Activated CD4-positive, CD25-positive, alpha-beta regulatory T cell treated with anti-CD3 and anti-CD28 coated beads, Interleukin-2, amount 50 U/mL, for 16 hours (primary cell): ENCODE results near the gene LUZP1.

ENCODE experiments used
- DNase-seq: peaks from one replicate; pipeline ENCODE4 v3.0.0-alpha.2; 2020; ENCODE audit warnings: low read depth, low spot score

The LUZP1 gene

DNA sequence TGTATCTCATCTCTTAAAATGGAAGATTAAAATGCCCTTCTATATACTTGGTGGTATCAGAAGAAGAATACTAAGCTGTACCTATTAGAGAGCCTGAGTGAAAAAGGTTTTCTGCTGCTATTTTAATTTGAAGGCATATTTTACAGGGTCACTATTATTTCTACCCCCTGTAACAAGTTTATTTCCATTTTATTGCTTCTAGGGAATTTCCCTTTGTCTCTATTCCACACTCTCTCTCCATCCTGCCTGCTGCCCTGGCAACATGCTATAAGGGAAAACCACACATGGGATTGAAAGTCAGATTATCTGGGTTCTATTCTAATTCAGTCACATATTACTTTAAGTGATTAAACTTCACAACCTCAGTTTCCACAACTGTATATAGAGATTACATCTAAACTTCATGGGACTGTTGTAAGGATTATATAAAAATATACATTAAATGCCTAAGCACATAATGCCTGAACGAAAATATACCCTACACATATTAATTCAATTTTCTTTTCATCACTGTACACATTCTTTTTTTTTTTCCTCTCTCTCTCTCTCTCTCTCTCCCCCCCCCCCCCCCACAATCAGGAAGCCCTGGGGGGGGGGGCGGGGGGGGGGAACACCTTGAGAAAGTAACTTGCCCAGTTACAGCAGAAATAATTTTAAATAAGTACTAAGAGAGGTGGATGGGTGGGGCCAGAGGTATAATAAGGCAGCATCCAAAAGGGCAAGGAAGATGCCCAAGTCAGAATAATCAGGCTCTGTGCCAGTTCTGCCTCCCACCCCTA, 51.5 kb downstream of the LUZP1 start:
- no peak for DNase-seq

DNA sequence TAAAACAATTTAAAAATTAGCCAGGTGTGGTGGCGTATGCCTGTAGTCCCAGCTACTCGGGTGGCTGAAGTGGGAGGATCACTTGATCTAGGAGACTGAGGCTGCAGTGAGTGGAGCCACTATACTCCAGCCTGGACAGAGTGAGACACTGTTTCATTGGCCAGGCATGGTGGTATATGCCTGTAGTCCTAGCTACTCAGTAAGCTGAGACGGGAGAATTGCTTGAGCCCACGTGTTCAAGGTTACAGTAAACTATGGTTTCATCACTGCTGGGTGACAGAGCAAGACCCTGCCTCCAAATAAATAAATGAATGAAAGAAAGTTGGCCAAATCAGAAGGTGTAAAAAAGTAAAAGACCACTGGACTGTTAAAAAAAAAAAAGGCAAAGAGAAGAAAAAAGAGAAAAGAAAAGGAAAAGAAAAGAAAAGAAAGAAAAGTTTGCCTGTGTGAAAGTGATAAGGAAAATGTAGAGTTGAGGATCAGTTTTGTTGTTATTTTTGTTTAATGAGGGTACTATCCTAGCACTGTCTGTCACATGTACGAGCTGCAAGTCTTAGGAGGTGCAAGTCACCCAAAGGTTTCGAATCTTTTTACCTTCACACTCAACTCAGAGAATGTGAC, 52.3 kb downstream of the LUZP1 start:
- DNase-seq, result no peak

DNA sequence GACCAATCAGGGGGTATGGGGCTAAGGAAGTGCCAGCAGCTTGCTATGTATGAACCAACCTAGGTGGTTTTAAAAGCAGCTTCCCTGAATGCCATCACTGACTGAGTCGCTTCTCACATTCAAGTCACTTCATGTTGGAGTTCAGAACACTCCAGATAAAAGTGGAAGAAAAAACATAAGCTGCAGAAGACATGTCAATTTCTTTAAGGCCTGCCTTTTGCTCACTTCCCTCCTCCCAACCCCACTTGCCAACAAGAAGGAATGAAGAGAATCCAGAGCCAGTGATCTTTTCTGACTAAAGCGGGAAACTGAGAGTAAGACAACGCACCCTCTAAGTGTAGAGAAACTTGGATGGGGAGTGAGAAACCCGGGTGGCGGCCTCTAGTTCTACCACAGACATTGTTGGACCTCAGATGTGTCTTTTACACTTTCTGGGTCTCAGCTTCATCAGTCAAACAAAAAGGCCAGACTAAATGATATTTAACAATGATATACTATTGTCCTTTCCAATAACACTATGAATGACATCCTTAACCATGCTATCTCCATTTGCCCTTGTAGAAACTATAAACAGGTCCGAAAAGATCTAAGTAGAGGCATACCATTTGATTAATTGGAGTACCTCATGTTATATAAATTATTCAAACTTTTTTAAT, 54.1 kb downstream of the LUZP1 start:
- no peak for DNase-seq

DNA sequence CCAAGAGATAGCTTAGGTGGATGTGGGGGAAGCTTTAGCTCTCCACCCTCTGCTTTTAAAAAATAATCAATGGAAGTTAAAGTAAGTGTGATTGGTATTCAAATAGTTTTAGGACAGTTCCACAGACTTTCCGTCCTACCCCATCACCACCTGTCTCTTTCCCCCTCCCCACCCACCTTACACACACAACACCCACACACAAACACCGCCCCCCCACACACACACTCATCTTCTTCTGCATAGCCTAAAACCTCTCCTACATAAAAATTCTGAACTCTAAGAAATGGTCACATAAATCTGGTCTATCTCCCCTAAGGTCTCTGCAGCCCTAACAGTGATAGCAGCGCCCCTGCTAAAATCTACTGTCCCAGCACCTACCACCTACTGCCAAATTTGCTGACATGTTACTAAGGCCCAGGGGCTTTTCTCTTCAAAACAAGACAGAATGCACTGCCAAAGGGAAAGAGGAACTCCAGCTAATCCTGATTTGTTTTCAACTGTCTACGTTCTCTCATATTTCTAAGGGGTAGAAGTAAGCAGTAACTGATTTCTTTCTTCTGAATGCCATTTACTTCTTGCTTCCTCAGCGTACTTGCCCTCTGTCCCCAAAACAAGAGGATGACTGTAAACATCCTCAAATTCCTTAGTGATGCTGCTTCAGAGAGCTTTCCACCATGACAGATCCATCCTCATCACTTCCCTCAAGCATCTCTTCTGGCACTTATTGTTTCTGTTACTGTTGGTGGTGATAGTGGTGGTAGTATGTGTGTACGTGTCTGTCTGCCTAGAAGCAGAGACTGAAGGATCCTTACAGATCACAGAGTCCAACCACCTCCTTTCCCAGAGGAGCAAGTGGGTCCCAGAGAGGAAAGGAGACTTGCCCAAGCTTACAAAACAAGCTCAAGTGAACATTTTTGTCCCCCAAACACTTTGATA, 56.8 kb downstream of the LUZP1 start:
- DNase-seq, result no peak

DNA sequence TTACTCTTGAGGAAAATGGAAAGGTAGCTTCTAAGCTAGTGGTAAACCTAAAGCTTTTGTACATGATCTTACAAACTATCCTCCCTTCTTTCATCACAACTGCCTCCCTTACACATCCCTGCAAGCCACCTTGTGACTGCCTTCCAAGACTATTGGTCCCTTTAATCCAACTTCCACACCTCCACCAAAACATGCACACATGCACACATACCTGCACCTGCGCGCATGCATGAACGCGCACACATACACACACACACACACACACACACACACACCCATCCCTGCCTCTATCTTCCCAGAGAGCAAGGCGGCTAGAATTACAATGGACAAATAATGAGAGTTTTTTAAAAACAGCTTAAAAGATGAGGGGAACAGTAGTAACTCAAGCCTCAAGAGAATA, 58.3 kb downstream of the LUZP1 start:
- DNase-seq, result no peak

DNA sequence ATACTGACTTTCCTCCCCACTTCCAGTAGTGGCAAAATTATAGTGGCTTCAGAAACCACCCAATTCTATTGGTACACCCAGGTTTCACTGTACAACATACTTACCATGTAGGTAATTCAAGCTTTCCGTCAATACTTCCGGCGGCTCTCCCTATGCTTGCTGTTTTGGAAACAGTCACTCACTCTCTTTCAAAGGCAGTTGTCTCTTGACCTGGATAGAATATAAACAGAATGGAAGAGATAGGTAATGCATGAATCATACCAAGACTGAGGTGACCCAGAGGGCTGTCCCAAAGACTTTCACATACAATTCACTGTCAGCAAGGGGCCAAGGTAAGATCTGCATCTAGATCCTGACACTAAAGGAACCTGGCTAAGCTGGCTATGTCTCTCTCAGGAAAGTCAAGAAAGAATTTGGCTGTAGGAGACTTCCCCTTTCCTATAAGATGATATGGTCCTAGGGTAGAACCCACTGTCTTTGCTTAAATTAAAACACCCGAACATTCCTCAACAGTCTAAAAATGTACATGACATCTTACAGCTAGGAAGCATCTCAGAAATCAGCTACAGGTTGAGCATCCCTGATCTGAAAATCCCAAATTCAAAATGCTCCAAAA, 59.6 kb downstream of the LUZP1 start:
- no peak for DNase-seq

DNA sequence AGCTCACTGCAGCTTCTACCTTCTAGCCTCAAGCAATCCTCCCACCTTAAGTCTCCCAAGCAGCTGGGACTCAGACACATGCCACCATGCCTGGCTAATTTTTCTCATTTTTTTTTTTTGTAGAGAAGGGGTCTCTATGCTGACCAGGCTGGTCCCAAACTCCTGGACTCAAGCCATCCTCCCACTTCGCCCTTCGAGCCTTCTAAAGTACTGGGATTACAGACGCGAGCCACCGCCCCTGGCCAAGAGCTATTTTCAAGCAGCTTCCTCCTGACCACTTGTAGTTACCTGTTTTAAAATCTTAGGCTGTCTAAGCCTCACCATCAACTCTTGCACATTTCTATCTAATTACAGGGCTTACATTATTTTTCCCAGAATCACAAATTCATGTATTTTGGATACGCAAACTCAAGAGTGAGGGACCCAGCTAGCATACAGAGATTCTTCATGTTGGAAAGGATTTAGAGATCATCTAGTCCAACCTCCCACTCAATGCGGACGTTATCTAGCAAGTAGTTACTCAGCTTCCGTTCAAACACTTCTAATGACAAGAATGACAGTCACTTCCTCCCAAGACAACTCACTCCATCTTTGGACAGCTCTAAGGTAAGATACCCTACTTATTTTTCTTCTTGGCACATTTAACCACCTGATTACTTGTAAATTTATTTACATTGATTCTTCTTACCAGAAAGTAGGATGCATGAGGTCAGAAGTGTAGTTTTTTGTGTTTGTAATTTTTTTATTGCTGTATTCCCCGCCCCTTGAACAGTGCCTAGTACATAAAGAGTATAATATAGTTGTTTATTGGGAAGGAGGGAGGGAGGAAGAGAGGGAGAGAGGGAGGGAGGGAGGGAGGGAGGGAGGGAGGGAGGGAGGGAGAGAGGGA, 65.4 kb downstream of the LUZP1 start:
- no peak for DNase-seq

DNA sequence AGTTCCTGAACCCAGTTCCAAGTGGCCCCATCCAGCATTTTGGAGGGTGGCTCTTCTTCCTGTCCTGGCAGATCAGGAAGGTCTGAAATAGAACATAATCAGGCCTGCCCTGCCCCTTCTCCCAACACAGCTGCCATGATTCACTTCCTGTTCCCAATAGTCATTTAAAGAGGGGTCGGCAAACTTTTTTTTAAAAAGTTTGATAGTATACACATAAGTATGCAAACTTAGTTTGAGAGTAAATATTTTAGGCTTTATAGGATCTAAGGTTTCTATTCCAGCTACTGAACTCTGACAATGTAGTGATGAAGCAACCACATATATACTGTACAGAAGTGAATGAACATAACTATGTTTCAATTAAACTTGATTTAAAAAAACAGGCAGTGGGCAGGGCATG, 66.4 kb downstream of the LUZP1 start:
- no peak for DNase-seq

DNA sequence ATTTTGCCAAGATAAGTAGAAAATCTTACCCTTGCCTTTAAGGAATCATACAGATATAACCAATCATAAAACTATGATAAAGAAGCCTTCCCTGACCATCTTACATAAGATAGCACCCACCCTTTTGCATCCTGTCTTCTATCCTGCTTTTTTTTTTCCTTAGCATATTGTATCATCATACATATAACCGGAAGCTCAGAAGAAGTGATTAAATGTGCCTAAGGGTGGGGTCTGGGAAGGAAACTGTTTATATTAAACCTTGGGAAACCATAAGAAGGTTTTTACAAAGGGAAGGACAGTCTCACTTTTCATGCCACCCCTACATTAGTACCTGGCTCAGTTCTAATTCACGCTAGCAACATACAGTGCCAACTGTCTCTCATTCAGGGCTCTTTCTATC, 66.8 kb downstream of the LUZP1 start:
- no peak for DNase-seq

DNA sequence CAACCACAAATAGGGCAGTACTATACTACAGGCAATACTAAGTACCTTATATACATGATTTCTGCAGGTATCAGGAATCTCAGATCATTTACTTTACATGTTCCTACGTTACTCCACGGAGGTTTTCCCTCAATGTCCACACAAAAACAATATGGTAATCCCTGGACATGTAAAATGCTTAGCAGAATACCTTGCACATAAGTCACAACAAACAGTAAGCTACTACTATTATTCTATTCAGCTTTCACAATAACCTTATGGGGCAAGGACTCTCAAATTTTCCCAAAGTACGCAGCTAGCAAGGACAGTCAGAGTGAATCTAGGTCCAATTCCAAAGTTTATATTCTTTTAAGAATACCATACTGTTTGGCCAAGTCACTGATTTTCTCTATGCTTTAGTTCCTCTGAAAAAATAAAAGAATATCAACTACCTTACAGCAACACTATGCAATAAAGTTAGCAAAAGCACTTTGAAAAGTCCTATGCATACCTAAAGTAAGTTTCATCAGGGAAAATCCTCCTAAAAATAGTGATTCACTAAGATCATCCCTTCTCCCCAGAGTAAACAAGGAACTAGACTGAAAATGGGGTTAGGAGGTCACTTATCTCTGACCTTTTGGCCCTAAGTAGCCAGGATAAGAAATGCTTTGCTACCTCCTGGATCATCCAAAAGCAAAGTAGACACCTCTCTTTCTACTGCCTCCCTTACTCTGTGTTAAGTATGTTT, 67.4 kb downstream of the LUZP1 start:
- no peak for DNase-seq

DNA sequence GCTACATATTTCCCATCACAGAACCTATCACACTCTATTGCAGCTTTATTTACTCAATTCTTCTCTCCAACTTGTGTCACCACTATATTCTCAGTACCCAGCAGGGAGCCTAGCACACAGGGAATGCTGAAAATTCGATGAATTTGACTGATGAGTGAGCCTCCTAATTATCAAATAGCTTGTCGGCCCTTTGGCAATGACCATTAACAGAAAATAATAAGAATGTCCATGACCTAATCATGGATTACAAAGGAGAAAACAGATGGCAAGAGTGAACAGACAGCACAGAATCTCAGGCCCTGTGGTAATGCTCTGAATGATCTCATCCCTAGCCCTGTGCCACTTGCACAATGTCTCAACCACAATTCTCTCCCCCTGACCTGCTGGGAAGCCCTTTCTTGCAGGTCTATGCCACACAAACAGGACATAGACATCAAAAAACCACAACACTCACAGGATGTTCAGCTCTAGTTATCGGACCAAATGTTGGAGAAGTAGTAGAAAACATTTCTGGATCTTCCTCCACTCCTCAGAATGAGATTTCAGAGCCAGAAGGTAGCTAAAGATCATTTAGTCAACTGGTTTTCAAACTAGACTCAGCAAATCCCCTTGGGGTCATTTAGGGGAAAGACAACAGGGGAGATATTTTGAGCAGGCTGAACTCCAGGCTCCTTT, 68.4 kb downstream of the LUZP1 start:
- DNase-seq, result no peak

DNA sequence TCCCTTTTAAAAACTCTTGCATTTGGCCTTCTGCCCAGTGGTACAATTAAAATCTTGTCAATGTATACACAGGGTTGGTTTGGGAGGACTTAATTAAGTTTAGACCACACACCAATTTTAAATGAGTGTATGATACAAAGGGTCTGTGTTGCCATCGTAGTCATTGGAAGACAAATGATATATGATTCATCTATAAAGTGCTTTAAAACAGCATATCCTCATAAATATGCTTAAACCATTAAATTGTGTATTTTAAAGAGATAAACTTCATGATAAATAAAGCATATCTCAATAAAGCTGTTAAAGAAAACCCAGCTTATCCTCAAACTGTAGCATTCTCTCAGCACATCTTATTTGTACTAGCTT, 69.5 kb downstream of the LUZP1 start:
- DNase-seq, result no peak

DNA sequence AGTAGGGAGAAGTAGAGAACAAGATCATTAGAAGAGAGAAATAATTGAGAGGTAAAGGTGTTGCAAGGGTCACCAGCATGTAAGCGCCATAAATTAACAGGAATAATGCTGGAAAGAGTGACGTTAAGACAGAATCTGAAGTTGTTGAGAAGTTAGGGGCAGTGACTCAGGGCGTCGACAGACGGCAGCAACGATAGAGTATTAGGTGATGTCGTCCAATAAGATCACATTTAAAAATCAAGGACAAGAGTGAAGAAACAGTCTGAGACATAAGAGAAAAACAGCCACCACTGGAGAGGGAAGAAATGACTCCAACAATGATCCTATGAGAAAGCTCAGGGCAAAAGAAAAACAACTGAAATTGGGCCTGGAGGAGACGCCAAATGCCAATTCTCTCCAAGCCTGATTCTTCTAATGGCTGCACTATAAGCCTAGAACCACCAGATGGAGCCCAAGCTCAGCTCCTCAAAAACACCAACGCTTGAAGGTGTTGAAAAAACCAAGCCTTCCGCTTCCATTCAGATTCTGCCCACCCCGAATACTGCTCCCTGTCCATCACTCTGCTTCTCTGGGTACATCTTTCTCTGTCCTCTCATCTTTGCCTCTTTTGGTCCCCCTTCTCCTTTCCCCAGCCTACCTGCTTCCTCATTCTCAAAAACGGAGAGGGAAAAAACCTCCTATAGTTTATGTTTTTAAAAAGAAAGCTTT, 70.0 kb downstream of the LUZP1 start:
- peak; percentile 40 for DNase-seq

DNA sequence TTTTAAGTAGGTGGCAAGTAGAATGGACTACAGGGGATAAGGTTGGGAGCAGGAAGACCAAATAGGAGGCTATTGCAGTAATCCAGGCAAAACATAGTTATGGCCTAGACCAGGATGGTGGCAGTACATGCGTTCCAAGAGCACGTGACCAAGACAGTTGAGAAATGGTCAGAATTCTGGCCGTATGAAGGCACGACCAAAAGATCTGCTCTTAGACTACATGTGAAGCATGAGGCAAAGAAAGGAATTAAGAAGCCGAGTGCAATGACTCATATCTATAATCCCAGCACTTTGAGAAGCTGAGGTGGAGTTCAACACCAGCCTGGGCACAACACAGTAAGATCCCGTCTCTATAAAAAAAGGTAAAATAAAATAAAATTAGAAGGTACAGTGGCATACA, 71.3 kb downstream of the LUZP1 start:
- DNase-seq, result no peak

DNA sequence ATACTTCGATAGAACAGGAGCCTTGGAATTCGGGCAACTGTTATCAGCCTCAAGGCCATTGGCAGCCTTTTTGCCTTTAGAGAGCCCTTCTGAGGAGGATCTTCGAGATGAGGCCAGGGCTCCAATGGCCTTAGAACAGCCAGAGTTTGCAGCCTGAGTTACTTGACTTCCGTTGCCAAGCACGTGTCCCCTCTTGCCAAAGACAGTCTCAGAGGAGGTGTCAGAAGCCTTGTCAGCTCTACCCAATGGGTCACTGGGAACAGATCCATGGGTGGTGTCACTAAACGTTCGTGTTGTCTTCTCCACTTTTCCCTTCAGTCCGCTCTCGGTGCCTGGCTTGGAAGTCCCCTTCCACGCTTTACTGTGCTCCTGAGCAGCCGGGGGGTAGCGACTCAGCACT, 76.2 kb downstream of the LUZP1 start:
- no peak for DNase-seq

DNA sequence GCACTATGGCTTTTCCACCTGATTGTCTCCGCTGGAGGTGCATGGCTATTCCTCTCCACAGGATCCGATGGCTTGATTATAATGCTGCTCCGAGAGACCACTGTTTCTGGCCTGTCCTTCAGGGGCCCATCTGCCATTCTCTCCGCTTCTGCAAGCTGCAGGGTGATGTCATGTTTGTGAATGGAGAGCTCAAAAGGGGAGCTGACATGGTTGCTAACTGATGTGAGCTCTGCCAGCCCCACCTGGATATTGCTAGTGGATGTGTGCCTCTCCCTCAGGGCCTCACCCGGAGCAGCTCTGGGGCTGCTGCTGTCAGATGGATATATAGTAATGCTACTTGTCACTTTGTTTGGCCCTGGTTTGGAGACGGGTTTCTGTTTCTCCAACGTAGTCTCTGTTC, 77.1 kb downstream of the LUZP1 start:
- DNase-seq, result no peak

DNA sequence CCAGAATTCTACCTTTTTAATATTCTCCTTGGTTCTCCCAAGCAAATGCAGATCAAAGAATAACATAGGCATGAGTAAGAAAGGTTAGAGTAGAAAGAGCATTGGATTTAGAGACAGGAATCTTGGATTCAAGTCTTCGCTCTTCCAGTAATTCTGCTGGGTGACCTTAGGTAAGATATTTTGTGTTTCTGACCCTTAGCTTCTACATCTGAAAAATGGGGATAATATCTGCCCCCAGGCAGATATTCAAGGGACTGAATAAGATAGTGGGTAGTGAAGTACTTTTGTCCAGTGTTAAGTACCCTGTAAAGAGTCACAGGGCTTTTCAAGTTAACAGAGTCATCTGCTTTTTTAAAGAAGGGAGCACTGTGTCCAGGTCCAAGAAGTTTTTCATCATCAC, 78.6 kb downstream of the LUZP1 start:
- no peak for DNase-seq

DNA sequence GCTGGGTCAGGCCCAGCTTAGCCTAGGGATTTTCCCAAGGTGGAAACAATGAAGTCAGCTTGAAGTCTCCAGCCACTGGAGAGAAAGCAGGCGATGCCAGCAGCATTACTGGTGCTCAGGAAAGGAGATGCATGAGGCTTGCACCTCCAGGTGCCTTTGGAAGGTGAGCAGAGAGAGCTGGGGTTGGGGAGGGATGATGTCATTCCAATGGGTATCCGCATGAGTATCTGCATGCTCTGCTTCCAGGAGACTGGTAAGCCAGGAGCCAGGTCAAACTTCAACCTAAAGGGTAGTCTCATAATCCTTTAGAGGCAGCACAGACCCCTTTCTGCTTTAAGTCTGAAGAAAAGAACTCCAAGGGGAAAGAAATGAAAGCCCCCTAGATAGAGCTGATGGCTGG, 80.6 kb downstream of the LUZP1 start:
- DNase-seq, result no peak

DNA sequence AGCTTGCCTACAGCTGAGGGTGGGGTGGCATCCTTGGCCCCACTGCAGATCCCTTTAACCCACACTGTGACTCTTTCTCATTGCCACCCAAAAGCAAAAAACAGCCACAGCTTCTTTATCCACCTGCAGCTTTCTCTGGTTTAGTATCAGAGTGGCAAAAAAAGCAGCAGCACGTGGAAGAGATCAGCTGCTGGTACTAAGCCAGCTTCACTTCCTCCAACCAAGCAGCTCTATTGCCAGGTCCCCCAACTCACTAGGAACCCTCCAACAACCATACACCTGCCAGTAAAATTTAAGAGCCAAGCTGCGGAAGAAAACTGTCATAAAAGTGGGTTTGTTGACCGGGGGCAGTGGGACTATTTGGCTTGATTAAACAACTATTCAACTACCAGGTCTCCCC, 83.0 kb downstream of the LUZP1 start:
- DNase-seq, result no peak
